T-cell (primary cell): ENCODE data around the gene RNF166. TPM values are rescaled to one million over a fixed set of nuclear protein-coding genes. Genes with fewer than 3 reads are reported as not detected.

Source experiments
- ATAC-seq, 4 experiments: fragments of 200-7000 bp in 3 of 4; fragments of 150-1000 bp in 1 of 4; cut with Tn5 transposase; replicated peaks in 1 of 4; 1 replicate in 3 of 4; 2 replicates in 1 of 4; pipeline ENCODE4 v1.10.0; 2021; ENCODE audit warnings: moderate library complexity in 3 of 4, mild to moderate bottlenecking in 2 of 4, moderate number of reproducible peaks in 1 of 4
- CTCF ChIA-PET, 2 donors: fragments of 300-600 bp; sonication (Branson Sonifier 250); formaldehyde crosslinking; loops; one replicate each; lab custom pipeline; 2022; ENCODE audit warnings: antibody characterized with exemption in 2 of 2; lab: Charles Lee
- POLR2A ChIA-PET, 2 donors: fragments of 300-600 bp; sonication (Branson Sonifier 250); formaldehyde crosslinking; loops; one replicate each; lab custom pipeline; 2022; ENCODE audit warnings: antibody characterized with exemption in 2 of 2; lab: Charles Lee
- DNase-seq, 35 experiments: peaks; one replicate each; pipeline versions ENCODE4 v3.0.0 to v3.0.0-alpha.2; 2013 to 2023
- H3K27ac ChIP-seq: one replicate; pipeline ENCODE4 v1.5.1; 2013; ENCODE audit warnings: low read length
- H3K27me3 ChIP-seq, 2 experiments: replicated peaks in 1 of 2; 1 replicate in 1 of 2; 2 replicates in 1 of 2; pipeline versions ENCODE4 v1.6.1 to v1.7.0; 2013; ENCODE audit warnings: low read length in 1 of 2, mixed read lengths in 1 of 2; ENCODE audit not compliant: control insufficient read depth in 2 of 2, insufficient read depth in 2 of 2; ENCODE audit errors: extremely low read depth in 1 of 2
- H3K36me3 ChIP-seq, 2 donors: 1 replicate in 1 of 2; 2 replicates in 1 of 2; pipeline versions ENCODE4 v1.6.1 to v1.7.0; 2013; ENCODE audit warnings: low read length in 1 of 2; ENCODE audit not compliant: control insufficient read depth in 2 of 2, insufficient read depth in 1 of 2; ENCODE audit errors: extremely low read depth in 1 of 2
- H3K4me1 ChIP-seq, 2 experiments: 1 replicate in 1 of 2; 2 replicates in 1 of 2; pipeline versions ENCODE4 v1.6.1 to v1.7.0; 2013; ENCODE audit warnings: low read length in 2 of 2, mixed read lengths in 1 of 2; ENCODE audit not compliant: insufficient read depth in 2 of 2, control insufficient read depth in 1 of 2; ENCODE audit errors: extremely low read depth in 1 of 2
- H3K4me3 ChIP-seq, 2 donors: 1 replicate in 1 of 2; 2 replicates in 1 of 2; pipeline versions ENCODE4 v1.5.1 to v1.7.0; 2013; ENCODE audit warnings: mild to moderate bottlenecking in 2 of 2, low read length in 1 of 2, moderate library complexity in 1 of 2; ENCODE audit not compliant: control insufficient read depth in 1 of 2; ENCODE audit errors: extremely low read depth in 1 of 2
- H3K9me3 ChIP-seq: 2 replicates; pipeline ENCODE4 v1.7.0; 2013
- H3K27ac Mint-ChIP-seq, 2 donors: one replicate each; pipeline ENCODE4 v1.8.0; 2020 to 2021; ENCODE audit warnings: mild to moderate bottlenecking in 2 of 2, mixed read lengths in 2 of 2
- H3K27me3 Mint-ChIP-seq, 2 donors: one replicate each; pipeline ENCODE4 v1.8.0; 2021 to 2022; ENCODE audit warnings: mixed read lengths in 2 of 2
- H3K36me3 Mint-ChIP-seq: one replicate; pipeline ENCODE4 v1.8.0; 2021; ENCODE audit warnings: mixed read lengths
- H3K4me1 Mint-ChIP-seq, 3 donors: one replicate each; pipeline ENCODE4 v1.8.0; 2020 to 2022; ENCODE audit warnings: mixed read lengths in 3 of 3, mild to moderate bottlenecking in 1 of 3
- H3K4me3 Mint-ChIP-seq, 3 donors: one replicate each; pipeline ENCODE4 v1.8.0; 2020 to 2022; ENCODE audit warnings: mild to moderate bottlenecking in 3 of 3, mixed read lengths in 3 of 3, moderate library complexity in 3 of 3
- H3K9me3 Mint-ChIP-seq, 3 donors: one replicate each; pipeline ENCODE4 v1.8.0; 2020 to 2022; ENCODE audit warnings: mixed read lengths in 3 of 3
- WGBS: methylation state at CpG from one replicate; pipeline ENCODE4 v1.1.5; 2013; ENCODE audit warnings: missing lambda C conversion rate; ENCODE audit not compliant: insufficient coverage; 5-methylcytosine and 5-hydroxymethylcytosine counted together
- total RNA-seq, 35 experiments: library from RNA in 6 of 35; stranded (reverse) in 6 of 35; fragments of 120-200 nt in 1 of 35; gene quantifications; one replicate each; pipeline versions ENCODE4 v1.2.1 to v1.2.4 and lab custom pipeline; 2013 to 2026

The RNF166 gene, protein sequence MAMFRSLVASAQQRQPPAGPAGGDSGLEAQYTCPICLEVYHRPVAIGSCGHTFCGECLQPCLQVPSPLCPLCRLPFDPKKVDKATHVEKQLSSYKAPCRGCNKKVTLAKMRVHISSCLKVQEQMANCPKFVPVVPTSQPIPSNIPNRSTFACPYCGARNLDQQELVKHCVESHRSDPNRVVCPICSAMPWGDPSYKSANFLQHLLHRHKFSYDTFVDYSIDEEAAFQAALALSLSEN
- total RNA-seq: 100 to 1,000 TPM; 246 to 369 (median 264) TPM
- 115 TPM for total RNA-seq (2013)
- 12.4 to 247 (median 161) reads per million in 29 experiments for total RNA-seq (lab: John Stamatoyannopoulos, UW)

DNA sequence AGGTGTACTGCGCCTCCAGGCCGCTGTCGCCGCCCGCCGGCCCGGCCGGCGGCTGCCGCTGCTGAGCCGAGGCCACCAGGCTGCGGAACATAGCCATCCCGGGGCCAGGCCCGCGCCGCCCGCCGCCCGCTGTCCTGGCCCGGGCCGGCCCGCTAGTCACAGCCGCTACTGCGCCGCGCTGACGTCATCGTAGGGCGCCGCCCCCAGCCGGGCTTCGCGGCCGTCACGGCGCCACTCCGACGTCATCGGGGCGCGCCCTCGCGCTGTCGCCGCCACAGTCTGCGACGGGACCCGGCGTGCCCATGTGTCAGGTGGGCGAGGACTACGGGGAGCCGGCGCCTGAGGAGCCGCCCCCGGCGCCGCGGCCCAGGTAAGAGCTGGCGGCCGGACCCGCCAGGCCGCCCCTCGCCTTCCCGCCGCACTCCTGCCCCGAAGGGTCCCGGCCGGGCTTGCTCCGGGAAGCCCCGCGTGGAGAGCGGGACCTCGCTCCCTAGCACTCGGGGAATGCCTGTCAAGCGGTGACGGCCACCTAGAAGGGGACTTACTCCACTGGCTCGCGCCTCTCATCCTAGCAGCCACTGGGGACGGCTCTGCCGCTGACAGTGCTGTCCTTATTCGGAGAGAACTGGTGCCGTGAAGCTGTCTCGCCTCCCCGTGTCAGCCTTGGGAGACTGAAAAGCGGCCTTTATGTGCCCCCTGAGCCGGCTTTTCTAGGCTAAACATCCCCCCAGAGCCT is at the start of gene RNF166, which contains the start of gene CTU2:
Gene RNF166 (minus strand): TSS at position 180 of the 736 bp plus-strand sequence. CDS start 83 bp downstream, at position 97.
Gene CTU2 (plus strand): TSS at position 275 of the 736 bp plus-strand sequence. CDS start 28 bp downstream, at position 303.
- peak within 1 kb of the TSS; percentile 97 for H3K27ac Mint-ChIP-seq
- Histone ChIP-seq H3K9me3 (no peaks in the 10 kb centered on the region), H3K4me1 (peaks cover 19 to 68% of the 10 kb centered on the region in 2 experiments), H3K27me3 (no peaks in the 10 kb centered on the region), H3K27ac (peak within 1 kb of the TSS; percentile 92), H3K4me3 (peak within 1 kb of the TSS; percentile 87 to 88), H3K36me3 (peaks cover 3 to 17% of the 10 kb centered on the region in 2 donors)
- H3K9me3 Mint-ChIP-seq: no peaks in the 10 kb centered on the region
- H3K36me3 Mint-ChIP-seq: peaks cover 3% of the 10 kb centered on the region
- H3K4me3 Mint-ChIP-seq: peak within 1 kb of the TSS; percentile 90 to 99 (median 94)
- ChIA-PET CTCF (interaction anchor here in 1 of 2 donors (0.6 kb wide), 1 partner anchor 25 kb away, joined by 3 read pairs; no protein-coding TSS in a partner anchor), POLR2A (no interaction called here)
- H3K27me3 Mint-ChIP-seq: no peaks in the 10 kb centered on the region
- WGBS: under 1% methylated on average over 86 of the region's 86 CpGs
- DNase-seq: peak; percentile 80 to 98 (median 89)
- peaks cover 48 to 58% (median 50%) of the 10 kb centered on the region in 3 donors for H3K4me1 Mint-ChIP-seq
- peak; percentile 61 to 75 (median 68) for ATAC-seq

DNA sequence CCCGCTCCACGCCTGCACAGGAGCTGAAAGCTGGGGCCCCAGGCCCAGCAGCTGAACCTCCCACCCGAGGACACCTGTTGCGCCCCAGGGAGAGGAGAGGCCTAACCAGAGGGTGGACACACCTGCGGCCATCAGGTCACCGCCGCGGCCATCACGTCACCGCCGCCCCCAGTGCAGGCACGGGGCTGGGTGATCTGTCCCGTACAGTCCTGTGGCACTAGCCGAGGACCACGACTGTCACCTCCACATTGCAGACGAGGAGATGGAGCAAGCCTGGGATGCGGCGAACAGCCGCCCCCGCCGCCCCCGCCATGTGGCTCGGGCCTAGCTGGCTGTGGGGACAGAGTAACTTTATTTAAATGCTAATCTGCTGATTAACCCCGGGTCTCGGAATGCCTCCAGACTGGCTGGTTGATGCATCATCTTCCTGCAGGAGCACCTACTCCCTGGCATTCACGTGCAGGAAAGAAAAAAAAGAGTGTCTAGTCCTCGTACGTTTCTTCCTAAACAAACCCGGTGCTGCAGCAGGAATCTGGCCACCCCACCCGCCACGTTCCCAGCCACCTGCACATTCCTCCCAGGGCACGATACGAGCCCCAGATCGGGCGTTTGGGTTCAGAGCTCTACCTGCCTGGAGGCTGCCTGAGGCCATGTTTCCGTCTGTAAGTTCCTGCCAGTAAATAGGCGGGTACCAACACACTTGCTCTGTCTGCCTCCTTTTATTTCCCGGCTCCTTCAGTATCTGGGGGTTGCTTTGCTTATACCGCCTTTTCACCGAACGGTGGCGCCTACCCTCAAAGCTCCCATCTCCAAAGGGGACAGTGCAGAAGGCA is 48.9 kb upstream of the RNF166 start:
- Mint-ChIP-seq H3K4me3 (no peak overlapping the region), H3K9me3 (no peaks in the 10 kb centered on the region), H3K4me1 (peaks cover 13 to 35% (median 24%) of the 10 kb centered on the region in 3 donors), H3K27ac (peak overlapping the region; percentile 36 to 72), H3K36me3 (no peaks in the 10 kb centered on the region), H3K27me3 (no peaks in the 10 kb centered on the region)
- H3K27ac ChIP-seq: no peak overlapping the region
- no peaks in the 10 kb centered on the region for H3K27me3 ChIP-seq
- 89% methylated on average over 36 of the region's 42 CpGs for WGBS
- peaks cover 0 to 52% of the 10 kb centered on the region in 2 experiments for H3K4me1 ChIP-seq
- no peak for DNase-seq
- H3K9me3 ChIP-seq: no peaks in the 10 kb centered on the region
- H3K36me3 ChIP-seq: peaks cover 6 to 7% of the 10 kb centered on the region in 2 donors
- ChIA-PET CTCF (no interaction called here), POLR2A (no interaction called here)
- H3K4me3 ChIP-seq: no peak overlapping the region
- peak; percentile 43 to 53 (median 48) for ATAC-seq

DNA sequence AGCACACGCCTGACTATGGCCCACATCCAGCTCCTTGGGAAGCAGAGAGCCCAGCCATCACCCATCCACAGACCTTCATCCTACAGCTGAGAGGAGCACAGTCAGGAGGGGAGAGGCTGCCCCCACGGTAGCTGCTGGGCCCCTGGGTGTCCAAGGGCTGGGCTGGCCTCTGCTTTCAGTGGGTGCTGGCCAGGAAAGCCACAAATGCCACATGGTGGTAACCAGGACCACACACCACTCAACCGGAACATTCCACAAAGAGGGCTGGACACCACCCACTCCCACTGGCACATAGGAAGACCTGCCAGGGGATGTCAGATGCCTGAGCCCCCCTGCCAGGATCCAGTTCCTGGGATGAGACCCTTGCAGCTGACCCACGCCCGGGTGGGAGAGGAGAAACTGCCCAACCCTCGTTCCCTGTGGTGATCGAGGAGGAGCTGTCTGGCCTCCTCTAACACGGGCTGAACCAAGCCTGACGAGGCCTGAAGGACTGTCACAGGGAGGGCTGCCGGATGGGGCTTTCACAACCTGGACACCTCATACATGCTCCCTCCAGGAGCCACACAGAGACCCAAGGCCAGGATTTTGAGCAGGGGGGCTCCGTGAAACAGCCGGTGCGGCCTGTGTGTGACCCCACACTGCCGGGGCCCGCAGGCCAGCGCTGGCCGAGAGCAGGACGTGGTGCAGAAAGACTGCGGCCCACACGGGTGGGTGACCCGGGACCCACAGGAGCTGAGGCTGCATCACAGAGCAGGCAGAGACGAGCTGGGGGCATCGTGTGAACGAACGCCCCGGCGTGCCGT is 48.1 kb upstream of the RNF166 start:
- no peak overlapping the region for H3K4me3 Mint-ChIP-seq
- Histone ChIP-seq H3K36me3 (peaks cover 6 to 7% of the 10 kb centered on the region in 2 donors), H3K27ac (no peak overlapping the region), H3K9me3 (no peaks in the 10 kb centered on the region), H3K4me3 (no peak overlapping the region), H3K27me3 (no peaks in the 10 kb centered on the region), H3K4me1 (peaks cover 0 to 43% of the 10 kb centered on the region in 2 experiments)
- no peak overlapping the region for H3K27ac Mint-ChIP-seq
- H3K9me3 Mint-ChIP-seq: no peaks in the 10 kb centered on the region
- H3K4me1 Mint-ChIP-seq: peaks cover 10 to 30% (median 20%) of the 10 kb centered on the region in 3 donors
- POLR2A ChIA-PET: no interaction called here
- H3K36me3 Mint-ChIP-seq: no peaks in the 10 kb centered on the region
- CTCF ChIA-PET: interaction anchor here in 1 of 2 donors (0.9 kb wide), 1 partner anchor 17 kb away, joined by 3 read pairs; no protein-coding TSS in a partner anchor
- no peaks in the 10 kb centered on the region for H3K27me3 Mint-ChIP-seq
- DNase-seq (no peak), ATAC-seq (no peak)
- 97% methylated on average over 24 of the region's 28 CpGs for WGBS

DNA sequence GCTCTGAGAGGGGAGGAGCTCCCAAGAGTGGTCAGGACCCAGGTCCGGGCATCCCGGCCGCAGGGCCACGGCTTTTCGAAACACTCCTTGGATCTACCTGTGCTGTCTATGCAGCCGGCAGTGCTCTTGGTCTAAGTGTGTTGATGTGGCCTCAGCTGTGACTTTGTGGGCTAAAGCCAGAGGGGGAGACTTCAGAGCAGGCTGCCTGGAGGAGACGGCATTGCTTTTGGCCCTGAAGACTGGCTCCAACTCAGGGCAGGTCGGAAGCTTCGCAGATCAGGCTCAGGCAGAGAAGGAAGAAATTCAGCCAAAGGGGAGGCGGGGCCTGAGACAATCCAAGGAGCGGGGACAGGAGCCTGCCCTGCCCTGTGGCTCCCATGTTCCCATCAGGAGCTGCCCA is 47.4 kb upstream of the RNF166 start:
- Histone ChIP-seq H3K4me1 (peaks cover 0 to 36% of the 10 kb centered on the region in 2 experiments), H3K27me3 (no peaks in the 10 kb centered on the region), H3K9me3 (no peaks in the 10 kb centered on the region), H3K36me3 (peaks cover 7% of the 10 kb centered on the region in 2 donors), H3K4me3 (no peak overlapping the region), H3K27ac (no peak overlapping the region)
- H3K27me3 Mint-ChIP-seq: no peaks in the 10 kb centered on the region
- 96% methylated on average over 11 of the region's 11 CpGs for WGBS
- H3K4me1 Mint-ChIP-seq: peaks cover 3 to 23% (median 13%) of the 10 kb centered on the region in 3 donors
- no peak overlapping the region for H3K4me3 Mint-ChIP-seq
- H3K27ac Mint-ChIP-seq: peak overlapping the region; percentile 23 to 44
- ChIA-PET POLR2A (no interaction called here), CTCF (interaction anchor here in 1 of 2 donors (0.9 kb wide), 1 partner anchor 16 kb away, joined by 3 read pairs; no protein-coding TSS in a partner anchor)
- no peaks in the 10 kb centered on the region for H3K36me3 Mint-ChIP-seq
- no peaks in the 10 kb centered on the region for H3K9me3 Mint-ChIP-seq
- no peak for ATAC-seq
- DNase-seq: no peak

DNA sequence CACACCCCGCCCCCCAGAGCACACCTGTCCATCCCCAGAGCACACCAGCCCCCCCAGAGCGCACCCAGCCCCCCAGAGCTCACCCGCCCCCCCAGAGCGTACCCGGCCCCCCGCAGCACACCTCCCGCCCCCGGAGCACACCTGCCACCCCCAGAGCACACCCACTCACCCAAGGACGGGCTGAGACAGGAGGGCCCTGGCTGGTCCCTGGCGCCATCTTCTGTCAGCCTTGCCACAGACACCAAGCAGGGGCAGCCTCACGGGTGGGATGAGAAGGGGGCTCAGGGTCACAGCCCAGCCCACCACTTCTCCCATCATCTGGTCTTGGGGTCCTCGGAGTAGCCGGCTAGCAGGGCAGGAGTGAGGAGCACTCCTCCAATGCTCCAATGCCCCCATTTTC is 47.0 kb upstream of the RNF166 start:
- ChIA-PET POLR2A (no interaction called here), CTCF (no interaction called here)
- no peaks in the 10 kb centered on the region for H3K9me3 Mint-ChIP-seq
- Histone ChIP-seq H3K4me3 (no peak overlapping the region), H3K4me1 (peaks cover 0 to 32% of the 10 kb centered on the region in 2 experiments), H3K36me3 (peaks cover 11% of the 10 kb centered on the region in 2 donors), H3K27ac (no peak overlapping the region), H3K9me3 (no peaks in the 10 kb centered on the region), H3K27me3 (no peaks in the 10 kb centered on the region)
- no peak overlapping the region for H3K4me3 Mint-ChIP-seq
- peaks cover 0 to 19% (median 9%) of the 10 kb centered on the region in 3 donors for H3K4me1 Mint-ChIP-seq
- H3K36me3 Mint-ChIP-seq: no peaks in the 10 kb centered on the region
- no peaks in the 10 kb centered on the region for H3K27me3 Mint-ChIP-seq
- no peak for DNase-seq
- no peak for ATAC-seq
- H3K27ac Mint-ChIP-seq: no peak overlapping the region
- WGBS: 100% methylated on average over 1 of the region's 13 CpGs
